LNCAP (cell line): ENCODE measurements around the gene CD320.

Source experiments
- CTCF ChIP-seq: fragments of 450-650 bp; IDR thresholded peaks from 2 replicates; pipeline ENCODE4 v1.5.1; 2017; ENCODE audit warnings: mild to moderate bottlenecking

CD320 gene

GRCh38 chr19:8319807-8320520 lies 11.8 kb upstream of the CD320 start:
- no peak for TF ChIP-seq CTCF

GRCh38 chr19:8316351-8317125 lies 8.4 kb upstream of the CD320 start:
- no peak for TF ChIP-seq CTCF

- no peak for TF ChIP-seq CTCF
These were observed 3.5 kb upstream of the CD320 start for GRCh38 chr19:8311461-8312260.

- TF ChIP-seq CTCF = no peak
These were observed 2.3 kb upstream of the CD320 start for GRCh38 chr19:8310342-8311055.

- TF ChIP-seq CTCF = no peak
These were observed 733 bp upstream of the CD320 start for GRCh38 chr19:8308891-8309291.

GRCh38 chr19:8307400-8307964 lies 676 bp downstream of the CD320 start:
- no peak; the same call in 1 of the 2 replicates for TF ChIP-seq CTCF
